GM18505 (cell line): ENCODE results near the gene ZBTB8OS.
A peak's percentile ranks its signal among the peaks of the same experiment; 100 is the strongest.
"Not testable (repeated sequence)": the region's sequence is repeated elsewhere in the genome, so short reads cannot be mapped to it uniquely, and the experiment has no call there.

Experiments used
- ATAC-seq: cut with Tn5 transposase; IDR thresholded peaks from one replicate; pipeline ENCODE4 v1.9.1; 2021; ENCODE audit not compliant: unreplicated experiment
- POLR2A ChIP-seq: IDR thresholded peaks from 4 replicates; pipeline ENCODE4 v1.6.1; 2011; ENCODE audit warnings: borderline replicate concordance; ENCODE audit not compliant: insufficient read depth, insufficient read length; ENCODE audit errors: extremely low read depth

The ZBTB8OS gene

GRCh38 chr1:32650248-32650751 is at the start of gene ZBTB8OS:
TSS of gene ZBTB8OS (minus strand) at chr1:32650550. CDS start at chr1:32650529, 21 bp downstream.
- TF ChIP-seq POLR2A: peak; percentile 91
- peak; percentile 44 for ATAC-seq

DNA sequence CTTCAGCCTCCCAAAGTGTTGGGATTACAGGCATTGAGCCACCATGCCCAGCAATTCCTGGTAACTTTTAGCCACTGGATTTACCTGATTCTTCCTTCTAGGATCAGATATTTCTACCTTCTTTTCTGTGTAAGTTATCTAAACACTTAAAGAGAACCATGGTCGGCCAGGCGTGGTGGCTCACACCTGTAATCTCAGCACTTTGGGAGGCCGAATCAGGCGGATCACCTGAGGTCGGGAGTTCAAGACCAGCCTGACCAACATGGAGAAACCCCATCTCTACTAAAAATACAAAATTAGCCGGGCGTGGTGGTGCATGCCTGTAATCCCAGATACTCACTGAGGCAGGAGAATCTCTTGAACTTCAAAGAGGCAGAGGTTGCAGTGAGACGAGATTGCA is 46.6 kb upstream of the ZBTB8OS start:
- not testable (repeated sequence) for ATAC-seq

- no peak for ATAC-seq
- no peak for TF ChIP-seq POLR2A
These were observed 45.7 kb upstream of the ZBTB8OS start for GRCh38 chr1:32696041-32696440.

GRCh38 chr1:32695098-32695904 is 45.0 kb upstream of the ZBTB8OS start:
- no peak for ATAC-seq

GRCh38 chr1:32693455-32694174 is 43.3 kb upstream of the ZBTB8OS start:
- no peak for TF ChIP-seq POLR2A
- no peak for ATAC-seq

More at GRCh38 chr1:32695098-32695904, 45.0 kb upstream of the ZBTB8OS start:
- no peak for TF ChIP-seq POLR2A

DNA sequence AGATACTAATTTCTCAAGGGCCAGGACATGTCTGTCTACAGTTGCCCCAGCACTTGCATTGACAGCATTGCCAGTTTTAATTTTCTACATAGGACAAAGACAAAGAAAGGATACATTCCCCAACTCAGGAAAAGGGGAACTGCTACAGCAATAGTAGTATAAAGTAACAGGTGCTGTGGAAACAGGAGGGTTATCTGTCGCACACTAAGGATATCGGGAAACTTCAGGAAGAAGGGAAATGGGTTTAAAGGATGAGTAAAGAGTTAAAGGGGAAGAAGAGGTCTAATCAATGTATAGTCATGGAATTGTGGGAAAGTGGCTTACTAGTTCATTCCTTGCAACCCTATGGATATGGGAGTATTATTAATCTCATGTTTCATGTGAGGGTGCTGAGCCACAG is 36.0 kb upstream of the ZBTB8OS start:
- TF ChIP-seq POLR2A: no peak
- ATAC-seq: no peak

DNA sequence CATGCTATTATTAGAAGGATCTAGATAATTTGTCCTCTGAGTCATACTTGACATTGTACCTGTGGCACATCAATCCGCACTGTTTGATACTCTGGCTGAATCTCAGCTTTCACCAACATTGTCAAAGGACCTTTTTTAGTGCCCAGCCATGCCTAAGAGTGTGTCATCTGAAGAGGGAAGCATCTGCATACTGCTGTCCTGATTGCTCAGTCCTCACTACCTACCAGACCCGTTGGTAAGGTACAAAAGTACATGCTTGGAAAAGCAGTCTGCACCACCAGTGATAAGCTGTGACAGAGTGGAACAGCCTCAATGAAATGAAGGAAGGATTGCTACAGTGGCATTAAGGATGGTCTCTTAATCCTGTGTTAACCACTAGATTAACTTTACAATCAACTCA is 35.1 kb upstream of the ZBTB8OS start:
- no peak for TF ChIP-seq POLR2A

DNA sequence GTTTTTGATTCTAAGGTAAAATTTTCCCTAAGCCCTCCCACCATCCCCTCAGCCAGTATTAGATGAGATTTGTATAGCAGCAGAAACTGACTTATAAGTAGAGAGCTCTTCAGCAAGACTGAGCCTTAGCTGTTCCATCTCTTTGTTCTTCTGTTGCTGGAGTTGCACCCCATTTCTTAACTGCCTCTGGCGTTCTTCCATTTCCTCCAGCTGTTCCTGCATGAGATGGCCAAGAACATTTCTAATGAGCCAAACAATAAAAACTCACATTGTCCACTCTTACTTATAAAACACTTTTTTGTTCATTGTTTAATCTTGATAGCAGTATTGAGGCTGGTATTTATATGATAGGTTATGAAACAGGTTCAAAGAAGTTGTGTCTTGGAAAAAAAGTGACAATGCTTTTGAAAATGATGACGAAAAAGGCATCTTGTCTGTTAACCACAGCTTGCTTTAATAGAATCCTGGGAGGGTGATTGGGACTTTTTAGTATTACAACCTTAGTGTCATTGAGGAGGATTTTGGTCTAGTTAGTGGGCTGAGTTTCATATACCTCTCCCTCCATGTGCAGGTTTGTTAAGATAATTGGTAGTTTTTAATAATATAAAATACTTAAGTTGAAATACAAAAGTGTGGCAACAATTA is 33.9 kb upstream of the ZBTB8OS start:
- TF ChIP-seq POLR2A: no peak
- ATAC-seq: no peak

More for the DNA sequence above, 35.1 kb upstream of the ZBTB8OS start:
- ATAC-seq: no peak

GRCh38 chr1:32683397-32683796 is 33.0 kb upstream of the ZBTB8OS start:
- no peak for ATAC-seq
- no peak for TF ChIP-seq POLR2A

DNA sequence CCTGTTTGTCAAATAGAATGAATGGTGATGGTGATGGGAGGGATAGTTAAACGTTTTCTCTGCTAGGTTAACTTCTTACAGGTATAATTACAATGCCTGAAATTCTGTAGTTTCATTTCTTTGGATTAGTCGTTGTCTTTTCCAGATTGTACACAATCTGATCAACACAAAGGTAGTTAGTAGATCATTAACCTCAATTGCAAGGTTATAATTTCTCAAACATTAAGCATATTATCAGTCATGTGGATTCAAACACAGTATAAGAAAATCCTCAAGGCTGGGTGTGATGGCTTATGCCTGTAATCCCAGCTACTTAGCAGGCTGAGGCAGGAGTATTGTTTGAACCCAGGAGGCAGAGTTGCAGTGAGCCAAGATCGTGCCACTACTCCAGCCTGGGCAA is 31.6 kb upstream of the ZBTB8OS start:
- TF ChIP-seq POLR2A: no peak
- no peak for ATAC-seq

DNA sequence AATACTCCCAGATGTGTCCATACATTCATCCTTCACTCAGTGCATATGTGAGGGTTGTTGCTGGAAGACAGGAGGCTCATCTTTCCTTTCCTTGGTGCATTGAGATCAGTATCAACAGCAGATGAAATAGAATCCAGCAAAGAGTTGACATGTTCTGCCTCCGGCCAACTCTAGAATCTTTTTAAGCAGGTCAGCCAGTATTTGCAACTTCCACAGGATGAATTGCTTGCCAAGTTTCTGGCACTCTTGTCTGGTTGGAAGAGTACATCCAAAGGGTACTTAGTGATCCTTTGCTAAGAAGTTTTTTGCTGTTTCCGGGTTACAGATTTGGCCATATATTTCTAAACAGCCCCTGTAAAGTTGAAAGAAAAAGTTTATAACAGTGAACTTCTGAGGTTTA is 31.2 kb upstream of the ZBTB8OS start:
- ATAC-seq: no peak
- TF ChIP-seq POLR2A: no peak

DNA sequence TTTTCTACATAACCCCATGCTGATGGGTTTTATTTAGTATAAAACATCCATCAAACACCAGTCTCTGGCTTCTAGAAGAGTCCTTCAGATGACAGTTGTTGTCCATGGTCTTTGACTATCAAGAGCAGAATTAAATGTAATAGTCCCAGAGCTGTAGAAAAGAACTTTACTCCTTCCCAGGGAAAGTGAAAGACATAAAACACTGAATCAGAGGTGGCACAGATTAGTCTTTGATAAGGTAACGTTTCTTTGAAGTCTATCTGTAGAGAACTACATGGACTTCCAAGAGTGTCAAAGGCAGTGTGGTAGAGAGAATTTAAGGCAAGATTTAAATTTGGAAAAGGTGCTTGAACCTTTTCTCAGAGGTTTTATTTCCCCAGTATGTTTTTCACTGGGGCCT is 30.3 kb upstream of the ZBTB8OS start:
- no peak for ATAC-seq
- TF ChIP-seq POLR2A: no peak

DNA sequence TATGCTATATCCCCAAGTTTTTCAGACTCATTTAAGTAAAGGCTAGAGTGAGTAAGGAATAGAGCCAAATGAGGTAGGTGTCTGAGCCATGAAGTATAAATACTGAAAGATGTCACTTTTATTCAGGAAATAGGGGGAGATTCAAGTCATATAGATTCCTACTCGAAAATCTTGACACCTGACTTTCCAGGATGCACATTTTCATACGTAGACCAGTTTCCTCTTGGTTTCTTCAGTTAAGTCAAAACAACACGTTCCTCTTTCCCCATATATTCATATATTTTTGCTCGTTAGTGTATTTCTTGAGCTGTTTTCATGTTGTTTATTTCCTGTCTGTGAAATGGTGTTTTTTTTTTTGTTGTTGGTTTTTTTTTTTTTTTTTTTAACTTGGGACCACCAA is 29.6 kb upstream of the ZBTB8OS start:
- not testable (repeated sequence) for ATAC-seq

GRCh38 chr1:32676945-32677344 is 26.6 kb upstream of the ZBTB8OS start:
- no peak for ATAC-seq
- no peak for TF ChIP-seq POLR2A

DNA sequence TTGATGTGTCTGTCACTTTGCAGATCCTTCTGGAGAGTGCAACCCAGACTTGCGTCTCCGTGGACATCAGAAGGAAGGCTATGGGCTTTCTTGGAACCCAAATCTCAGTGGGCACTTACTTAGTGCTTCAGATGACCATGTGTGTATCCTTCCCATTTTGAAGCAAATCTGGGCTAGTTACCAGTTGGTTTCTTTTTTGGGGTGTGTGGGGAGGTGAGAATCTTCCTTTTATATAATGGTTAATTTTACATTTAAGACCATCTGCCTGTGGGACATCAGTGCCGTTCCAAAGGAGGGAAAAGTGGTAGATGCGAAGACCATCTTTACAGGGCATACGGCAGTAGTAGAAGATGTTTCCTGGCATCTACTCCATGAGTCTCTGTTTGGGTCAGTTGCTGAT is 18.4 kb upstream of the ZBTB8OS start:
- not testable (repeated sequence) for ATAC-seq
